CD4-positive, alpha-beta T cell (primary cell): ENCODE results near the gene USP53. TPM values are rescaled to one million over a fixed set of nuclear protein-coding genes. Genes with fewer than 3 reads are reported as not detected.
"Not testable (repeated sequence)": the region's sequence is repeated elsewhere in the genome, so short reads cannot be mapped to it uniquely, and the experiment has no call there.

Experiments used
- ATAC-seq: fragments of 200-7000 bp; cut with Tn5 transposase; one replicate; pipeline ENCODE4 v1.10.0; 2022; ENCODE audit warnings: mild to moderate bottlenecking; ENCODE audit not compliant: poor library complexity
- CTCF ChIA-PET: fragments of 350-600 bp; sonication (Branson Sonifier 250); formaldehyde crosslinking; loops from one replicate; lab custom pipeline; 2021; ENCODE audit warnings: antibody characterized with exemption, inconsistent platforms; lab: Charles Lee
- POLR2A ChIA-PET: fragments of 350-600 bp; sonication (Branson Sonifier 250); formaldehyde crosslinking; loops from one replicate; lab custom pipeline; 2021; ENCODE audit warnings: antibody characterized with exemption, inconsistent platforms; lab: Charles Lee
- DNase-seq, 14 experiments: peaks; one replicate each; pipeline ENCODE4 v3.0.0-alpha.2; 2013 to 2020; ENCODE audit warnings: mixed read lengths in 2 of 14
- H3K27ac ChIP-seq, 2 donors: one replicate each; pipeline versions ENCODE4 v1.5.1 to v1.7.0; 2013; ENCODE audit warnings: low read length in 2 of 2, low read depth in 1 of 2, mild to moderate bottlenecking in 1 of 2
- H3K27me3 ChIP-seq, 2 experiments: 1 replicate in 1 of 2; 2 replicates in 1 of 2; pipeline versions ENCODE4 v1.6.1 to v1.7.0; 2013; ENCODE audit warnings: low read length in 2 of 2, control low read depth in 1 of 2, mild to moderate bottlenecking in 1 of 2, moderate library complexity in 1 of 2; ENCODE audit not compliant: insufficient read depth in 2 of 2, control insufficient read depth in 1 of 2
- H3K36me3 ChIP-seq: one replicate; pipeline ENCODE4 v1.6.1; 2013; ENCODE audit warnings: low read length, control low read depth; ENCODE audit not compliant: insufficient read depth
- H3K4me1 ChIP-seq: one replicate; pipeline ENCODE4 v1.6.1; 2013; ENCODE audit warnings: low read length, control low read depth; ENCODE audit not compliant: insufficient read depth
- H3K4me3 ChIP-seq: one replicate; pipeline ENCODE4 v1.5.1; 2013; ENCODE audit warnings: mild to moderate bottlenecking, low read length, moderate library complexity
- H3K9me3 ChIP-seq, 2 experiments: 1 replicate in 1 of 2; 2 replicates in 1 of 2; pipeline versions ENCODE4 v1.6.1 to v1.7.0; 2013; ENCODE audit warnings: low read length in 2 of 2, mild to moderate bottlenecking in 2 of 2, control low read depth in 1 of 2, moderate library complexity in 1 of 2; ENCODE audit not compliant: control insufficient read depth in 1 of 2, insufficient read depth in 1 of 2
- H3K27ac Mint-ChIP-seq: one replicate; pipeline ENCODE4 v1.8.0; 2020; ENCODE audit warnings: mixed read lengths
- H3K27me3 Mint-ChIP-seq: one replicate; pipeline ENCODE4 v1.8.0; 2021; ENCODE audit warnings: mixed read lengths
- H3K36me3 Mint-ChIP-seq: one replicate; pipeline ENCODE4 v1.8.0; 2021; ENCODE audit warnings: low read depth, mixed read lengths
- H3K4me1 Mint-ChIP-seq: one replicate; pipeline ENCODE4 v1.8.0; 2021; ENCODE audit warnings: low read depth, mixed read lengths
- H3K4me3 Mint-ChIP-seq: one replicate; pipeline ENCODE4 v1.8.0; 2020; ENCODE audit warnings: mild to moderate bottlenecking, mixed read lengths
- H3K9me3 Mint-ChIP-seq: one replicate; pipeline ENCODE4 v1.8.0; 2020; ENCODE audit warnings: mixed read lengths
- CTCF ChIP-seq: fragments of 200-600 bp; IDR thresholded peaks from one replicate; pipeline ENCODE4 v1.8.0; 2022; ENCODE audit warnings: antibody characterized with exemption, mild to moderate bottlenecking
- intact Hi-C, 2 experiments: fragments of 100-400 bp; cut with DNase I in 1 of 2; cut with micrococcal nuclease in 1 of 2; formaldehyde crosslinking; loops; one replicate each; pipeline versions ENCODE4 v1.15.1 to v1.9.0; 2023 to 2025; cut with DNase I, micrococcal nuclease
- total RNA-seq, 174 experiments: library from RNA in 2 of 174; stranded (reverse) in 2 of 174; gene quantifications; one replicate each; pipeline ENCODE4 v1.2.3 and lab custom pipeline; 2021 to 2026

The USP53 gene
- total RNA-seq, 2 experiments from 2014 or later: 15.1 to 15.5 TPM

GRCh38 chr4:119328695-119329094 is 116.2 kb downstream of the USP53 start:
- Histone ChIP-seq H3K27ac (no peak overlapping the region), H3K4me3 (no peak overlapping the region), H3K27me3 (no peaks in the 10 kb centered on the region), H3K36me3 (no peaks in the 10 kb centered on the region), H3K4me1 (no peaks in the 10 kb centered on the region), H3K9me3 (no peaks in the 10 kb centered on the region)
- ATAC-seq (no peak), DNase-seq (no peak)
- no peak overlapping the region for H3K4me3 Mint-ChIP-seq
- no peak for TF ChIP-seq CTCF
- no peaks in the 10 kb centered on the region for H3K4me1 Mint-ChIP-seq
- intact Hi-C loops: no loop called here
- H3K27ac Mint-ChIP-seq: no peak overlapping the region
- no peaks in the 10 kb centered on the region for H3K36me3 Mint-ChIP-seq
- CTCF ChIA-PET: no interaction called here
- POLR2A ChIA-PET: no interaction called here
- peaks cover 26% of the 10 kb centered on the region for H3K27me3 Mint-ChIP-seq
- H3K9me3 Mint-ChIP-seq: peaks cover 2% of the 10 kb centered on the region

GRCh38 chr4:119329835-119330620 is 117.5 kb downstream of the USP53 start:
- ATAC-seq (no peak), DNase-seq (no peak)
- Mint-ChIP-seq H3K27me3 (peaks cover 26% of the 10 kb centered on the region), H3K4me3 (no peak overlapping the region), H3K27ac (no peak overlapping the region), H3K9me3 (peaks cover 2% of the 10 kb centered on the region), H3K36me3 (no peaks in the 10 kb centered on the region), H3K4me1 (no peaks in the 10 kb centered on the region)
- Histone ChIP-seq H3K36me3 (no peaks in the 10 kb centered on the region), H3K4me3 (no peak overlapping the region), H3K27me3 (no peaks in the 10 kb centered on the region), H3K9me3 (no peaks in the 10 kb centered on the region), H3K27ac (no peak overlapping the region), H3K4me1 (no peaks in the 10 kb centered on the region)
- TF ChIP-seq CTCF: no peak
- ChIA-PET POLR2A (no interaction called here), CTCF (no interaction called here)
- intact Hi-C loops: loop anchor here in 1 of 2 experiments (10.0 kb wide), 1 partner anchor 75 kb away; no protein-coding TSS in a partner anchor

- H3K9me3 Mint-ChIP-seq, POLR2A ChIA-PET, DNase-seq, H3K4me3 Mint-ChIP-seq, H3K36me3 ChIP-seq, CTCF ChIA-PET, H3K9me3 ChIP-seq, ATAC-seq, H3K27ac Mint-ChIP-seq, H3K27ac ChIP-seq, H3K4me1 ChIP-seq, H3K27me3 ChIP-seq, H3K27me3 Mint-ChIP-seq, H3K4me1 Mint-ChIP-seq, H3K36me3 Mint-ChIP-seq, H3K4me3 ChIP-seq: not testable (repeated sequence)
- intact Hi-C loops: loop anchor here in 1 of 2 experiments (10.0 kb wide), 1 partner anchor 68 kb away; no protein-coding TSS in a partner anchor
Observed at GRCh38 chr4:119336332-119336979, 123.9 kb downstream of the USP53 start.
